ENCODE data around the gene ZBTB16. TPM values are rescaled to one million over a fixed set of nuclear protein-coding genes. Genes with fewer than 3 reads are reported as not detected.

The ZBTB16 gene
- total RNA-seq, 1 donor from 2014 or later = 39.4 TPM

DNA sequence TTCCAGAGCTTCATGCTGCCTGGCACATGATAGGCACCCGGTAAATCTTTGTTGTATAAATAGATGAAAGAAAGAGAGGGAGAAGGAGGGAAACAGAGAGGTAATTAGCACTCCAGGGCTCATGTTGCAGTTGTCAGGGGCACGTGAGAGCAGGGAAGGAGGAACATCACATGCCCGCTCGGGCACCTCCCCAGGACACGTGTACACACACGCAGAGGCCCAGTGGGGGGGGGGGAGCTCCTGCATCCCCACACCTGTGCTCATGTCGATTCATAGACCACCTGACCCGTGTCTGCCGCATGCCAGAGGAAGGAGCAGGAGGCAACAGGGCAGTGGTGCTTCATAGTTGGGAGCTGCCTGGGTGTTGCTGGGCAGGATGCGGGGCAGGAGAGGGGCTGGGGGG lies 199.6 kb downstream of the ZBTB16 start:
- H3K27me3 Mint-ChIP-seq (ENCODE audit: low read depth) = peaks cover 2% of the 10 kb centered on the region
- H3K9me3 Mint-ChIP-seq = no peaks in the 10 kb centered on the region
- peaks cover 63% of the 10 kb centered on the region for H3K4me1 Mint-ChIP-seq
- no peak for DNase-seq (ENCODE audit: low read depth, low spot score)
- TF ChIP-seq CTCF (conservative IDR thresholded peaks at IDR 0.05) = no peak
- no peak overlapping the region for H3K27ac Mint-ChIP-seq (ENCODE audit: unreplicated experiment)
- H3K4me3 Mint-ChIP-seq = no peak overlapping the region
- no peaks in the 10 kb centered on the region for H3K36me3 Mint-ChIP-seq (ENCODE audit: low read depth)

DNA sequence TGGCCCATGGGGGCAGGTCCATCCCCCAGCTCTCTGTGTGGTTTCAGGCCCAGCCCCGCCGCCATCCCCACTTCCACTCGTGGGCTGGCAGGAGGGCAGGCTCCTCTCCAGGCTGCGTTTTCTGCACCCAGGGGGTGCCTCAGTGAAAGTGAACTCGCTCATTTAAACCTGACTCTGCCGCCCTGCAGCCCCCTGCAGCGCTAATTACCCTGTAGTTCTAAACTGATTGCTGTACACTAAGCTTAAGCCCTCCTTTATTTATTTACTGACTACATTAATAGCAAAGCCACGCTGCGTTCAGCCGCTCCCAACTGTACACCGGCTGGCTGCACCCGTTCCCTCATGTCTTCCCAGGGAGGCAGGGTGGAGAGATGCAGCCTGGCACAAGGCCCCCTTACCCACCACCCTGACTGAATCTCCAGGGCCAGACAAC lies 200.1 kb downstream of the ZBTB16 start:
- no peak for DNase-seq (ENCODE audit: low read depth, low spot score)
- Mint-ChIP-seq H3K36me3 (ENCODE audit: low read depth) (no peaks in the 10 kb centered on the region), H3K4me3 (peak overlapping the region; percentile 56), H3K4me1 (peaks cover 59% of the 10 kb centered on the region), H3K27me3 (ENCODE audit: low read depth) (peaks cover 2% of the 10 kb centered on the region), H3K9me3 (no peaks in the 10 kb centered on the region), H3K27ac (ENCODE audit: unreplicated experiment) (no peak overlapping the region)
- TF ChIP-seq CTCF (conservative IDR thresholded peaks at IDR 0.05) = no peak

DNA sequence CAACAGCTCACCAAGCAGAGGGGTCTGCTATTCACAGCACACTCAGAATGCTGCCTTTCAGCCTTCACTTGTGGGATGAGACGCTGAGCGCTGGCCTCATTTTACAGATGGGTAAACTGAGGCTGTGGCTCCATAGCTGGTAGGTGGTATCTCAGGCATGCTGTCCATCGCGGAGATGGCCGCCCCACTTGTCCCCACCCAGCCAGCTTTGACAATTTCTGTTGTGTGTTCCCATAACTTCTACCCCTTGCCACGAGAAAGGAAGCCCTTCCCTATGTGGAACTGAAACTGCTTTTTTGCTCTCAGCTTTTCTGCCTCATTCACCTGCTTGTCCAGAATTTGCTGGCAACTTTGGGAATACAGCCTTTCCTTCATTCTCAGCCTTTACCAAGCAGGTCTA lies 200.6 kb downstream of the ZBTB16 start:
- Mint-ChIP-seq H3K27ac (ENCODE audit: unreplicated experiment) (no peak overlapping the region), H3K27me3 (ENCODE audit: low read depth) (peaks cover 2% of the 10 kb centered on the region), H3K4me1 (peaks cover 55% of the 10 kb centered on the region), H3K36me3 (ENCODE audit: low read depth) (no peaks in the 10 kb centered on the region), H3K9me3 (no peaks in the 10 kb centered on the region), H3K4me3 (no peak overlapping the region)
- DNase-seq (ENCODE audit: low read depth, low spot score) = no peak
- no peak for TF ChIP-seq CTCF (conservative IDR thresholded peaks at IDR 0.05)

GRCh38 chr11:114260483-114260882 lies 201.0 kb downstream of the ZBTB16 start:
- peaks cover 51% of the 10 kb centered on the region for H3K4me1 Mint-ChIP-seq
- DNase-seq (ENCODE audit: low read depth, low spot score) = no peak
- H3K4me3 Mint-ChIP-seq = peak overlapping the region; percentile 66
- no peaks in the 10 kb centered on the region for H3K36me3 Mint-ChIP-seq (ENCODE audit: low read depth)
- H3K27me3 Mint-ChIP-seq (ENCODE audit: low read depth) = peaks cover 2% of the 10 kb centered on the region
- H3K9me3 Mint-ChIP-seq = no peaks in the 10 kb centered on the region
- no peak for TF ChIP-seq CTCF (conservative IDR thresholded peaks at IDR 0.05)
- H3K27ac Mint-ChIP-seq (ENCODE audit: unreplicated experiment) = no peak overlapping the region

GRCh38 chr11:114261791-114262190 lies 202.3 kb downstream of the ZBTB16 start:
- Mint-ChIP-seq H3K4me3 (peak overlapping the region; percentile 24), H3K4me1 (peaks cover 38% of the 10 kb centered on the region), H3K36me3 (ENCODE audit: low read depth) (no peaks in the 10 kb centered on the region), H3K27ac (ENCODE audit: unreplicated experiment) (no peak overlapping the region), H3K27me3 (ENCODE audit: low read depth) (peaks cover 2% of the 10 kb centered on the region), H3K9me3 (no peaks in the 10 kb centered on the region)
- no peak for DNase-seq (ENCODE audit: low read depth, low spot score)
- no peak for TF ChIP-seq CTCF (conservative IDR thresholded peaks at IDR 0.05)
